HG03520 (cell line): ENCODE data around the gene CHST3.
"Not testable (repeated sequence)": the region's sequence is repeated elsewhere in the genome, so short reads cannot be mapped to it uniquely, and the experiment has no call there.

ENCODE experiments used
- ATAC-seq: cut with Tn5 transposase; IDR thresholded peaks from one replicate; pipeline ENCODE4 v1.9.1; 2021; ENCODE audit warnings: mild to moderate bottlenecking, moderate library complexity; ENCODE audit not compliant: unreplicated experiment

The CHST3 gene, protein sequence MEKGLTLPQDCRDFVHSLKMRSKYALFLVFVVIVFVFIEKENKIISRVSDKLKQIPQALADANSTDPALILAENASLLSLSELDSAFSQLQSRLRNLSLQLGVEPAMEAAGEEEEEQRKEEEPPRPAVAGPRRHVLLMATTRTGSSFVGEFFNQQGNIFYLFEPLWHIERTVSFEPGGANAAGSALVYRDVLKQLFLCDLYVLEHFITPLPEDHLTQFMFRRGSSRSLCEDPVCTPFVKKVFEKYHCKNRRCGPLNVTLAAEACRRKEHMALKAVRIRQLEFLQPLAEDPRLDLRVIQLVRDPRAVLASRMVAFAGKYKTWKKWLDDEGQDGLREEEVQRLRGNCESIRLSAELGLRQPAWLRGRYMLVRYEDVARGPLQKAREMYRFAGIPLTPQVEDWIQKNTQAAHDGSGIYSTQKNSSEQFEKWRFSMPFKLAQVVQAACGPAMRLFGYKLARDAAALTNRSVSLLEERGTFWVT

DNA sequence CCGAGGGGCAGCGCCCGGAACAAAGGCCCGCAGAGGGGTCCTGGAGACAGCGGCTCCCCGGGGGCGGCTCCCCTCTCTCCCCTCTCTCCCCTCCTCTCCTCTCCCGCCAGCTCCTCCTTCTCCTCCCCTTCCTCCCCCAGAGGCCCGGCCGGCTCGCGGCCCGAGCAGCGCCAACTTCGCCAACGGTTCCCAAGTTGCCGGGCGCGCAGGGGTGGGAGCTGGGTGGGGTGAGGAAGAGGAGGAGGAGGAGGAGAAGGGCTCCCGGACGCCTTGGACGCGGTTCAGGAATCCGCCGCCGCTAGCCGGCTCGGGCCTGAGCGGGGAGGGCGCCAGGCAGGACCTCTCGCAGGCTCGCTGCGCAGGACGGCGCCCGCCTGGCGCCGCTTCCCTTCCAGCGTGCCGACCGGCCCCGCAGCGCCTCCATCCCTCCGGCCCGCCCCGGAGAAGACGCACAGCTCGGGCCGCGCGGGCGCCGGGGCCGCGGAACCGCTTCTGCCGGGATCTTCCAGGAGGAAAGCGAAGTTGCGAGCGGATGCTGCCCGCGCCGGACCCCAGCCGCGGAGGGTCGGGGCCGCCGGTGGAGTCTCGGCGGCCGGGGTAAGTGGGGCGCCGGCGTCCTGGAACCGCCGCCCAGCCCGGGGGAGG, at the start of gene CHST3:
Gene CHST3, plus strand, starts transcription at position 298 of the 645 bp plus-strand sequence. CDS start 41,448 bp downstream, outside the sequence.
- ATAC-seq, result no peak

DNA sequence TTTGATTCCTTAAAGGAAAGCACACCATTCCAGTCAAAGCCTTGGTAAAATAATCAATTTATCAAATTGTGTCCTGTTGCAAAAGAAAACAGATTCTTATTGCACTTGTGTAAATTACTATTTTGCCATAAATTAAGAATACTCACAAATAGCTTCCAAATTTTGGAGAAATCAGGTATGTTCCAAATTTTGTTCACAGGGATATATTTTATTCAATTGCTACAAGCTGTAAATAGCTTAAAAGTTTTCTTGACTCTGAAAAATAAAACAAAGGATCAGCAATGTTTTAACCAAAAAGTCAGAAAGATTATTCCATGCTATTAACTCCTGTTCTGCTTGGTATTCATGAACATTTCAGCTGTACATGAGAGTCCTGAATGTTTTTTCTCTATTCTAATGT, 47.4 kb upstream of the CHST3 start:
- ATAC-seq, result no peak

DNA sequence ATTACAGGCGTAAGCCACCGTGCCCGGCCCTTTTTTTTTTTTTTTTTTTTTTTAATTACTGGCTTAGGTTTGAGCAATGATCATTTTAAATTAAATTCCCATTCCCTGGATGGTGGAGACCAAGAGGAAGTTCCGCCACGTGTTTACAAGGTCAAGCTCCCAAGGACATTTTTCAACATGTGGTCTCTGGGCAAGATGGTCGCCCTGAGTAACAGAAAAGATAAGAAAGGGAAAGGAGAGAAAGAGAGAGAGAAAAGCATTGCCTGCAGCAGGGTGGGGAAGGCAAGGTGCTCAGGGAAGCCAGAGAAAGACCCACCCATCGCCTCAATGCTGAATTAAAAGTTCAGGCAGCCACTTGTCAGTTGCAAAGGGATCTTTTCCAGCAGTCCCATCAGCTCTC, 45.2 kb upstream of the CHST3 start:
- no peak for ATAC-seq

DNA sequence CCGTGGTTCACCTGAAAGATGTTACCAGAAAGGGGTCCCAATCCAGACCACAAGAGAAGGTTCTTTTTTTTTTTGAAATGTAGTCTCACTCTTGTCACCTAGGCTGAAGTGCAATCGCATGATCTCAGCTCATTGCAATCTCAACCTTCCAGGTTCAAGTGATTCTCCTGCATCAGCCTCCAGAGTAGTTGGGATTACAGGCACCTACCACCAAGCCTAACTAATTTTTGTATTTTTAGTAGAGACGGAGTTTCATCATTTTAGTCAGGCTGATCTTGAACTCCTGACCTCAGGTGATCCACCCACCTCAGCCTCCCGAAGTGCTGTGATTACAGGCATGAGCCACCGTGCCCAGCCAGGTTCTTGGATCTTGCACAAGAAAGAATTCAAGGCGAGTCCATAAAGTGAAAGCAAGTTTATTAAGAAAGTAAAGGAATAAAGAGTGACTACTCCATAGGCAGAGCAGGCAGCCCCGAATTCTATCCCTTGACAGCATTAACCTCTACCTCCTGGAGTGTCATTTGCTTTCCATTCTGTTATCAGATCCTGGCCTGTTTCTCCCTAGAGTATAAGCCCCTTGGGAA, 44.1 kb upstream of the CHST3 start:
- not testable (repeated sequence) for ATAC-seq

DNA sequence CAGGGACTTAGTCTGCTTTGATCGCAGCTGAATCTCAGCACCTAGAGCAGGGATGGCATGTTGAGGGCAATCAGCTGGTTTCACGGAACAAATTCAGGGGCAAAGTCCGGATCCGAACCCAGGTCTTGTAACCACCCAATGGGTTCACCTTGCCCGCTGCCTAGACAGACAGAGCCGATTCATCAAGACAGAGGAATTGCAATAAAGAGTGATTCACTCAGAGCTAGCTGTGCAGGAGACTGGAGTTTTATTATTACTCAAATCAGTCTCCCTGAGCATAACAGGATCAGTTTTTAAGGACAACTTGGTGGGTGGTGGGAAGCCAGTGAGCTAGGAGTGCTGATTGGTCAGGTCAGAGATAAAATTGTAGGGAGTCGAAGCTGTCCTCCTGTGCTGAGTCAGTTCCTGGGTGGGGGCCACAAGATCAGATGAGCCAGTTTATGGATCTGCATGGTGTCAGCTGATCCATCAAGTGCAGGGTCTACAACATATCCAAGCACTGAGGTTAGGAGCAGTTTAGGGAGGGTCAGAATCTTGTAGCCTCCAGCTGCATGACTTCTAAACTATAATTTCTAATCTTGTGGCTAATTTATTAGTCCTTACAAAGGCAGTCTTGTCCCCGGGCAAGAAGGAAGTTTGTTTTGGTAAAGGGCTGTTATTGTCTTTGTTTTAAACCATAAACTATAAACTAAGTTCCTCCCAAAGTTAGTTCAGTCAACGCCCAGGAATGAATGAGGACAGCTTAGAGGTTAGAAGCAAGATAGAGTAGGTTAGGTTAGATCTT, 43.5 kb upstream of the CHST3 start:
- ATAC-seq, result no peak

DNA sequence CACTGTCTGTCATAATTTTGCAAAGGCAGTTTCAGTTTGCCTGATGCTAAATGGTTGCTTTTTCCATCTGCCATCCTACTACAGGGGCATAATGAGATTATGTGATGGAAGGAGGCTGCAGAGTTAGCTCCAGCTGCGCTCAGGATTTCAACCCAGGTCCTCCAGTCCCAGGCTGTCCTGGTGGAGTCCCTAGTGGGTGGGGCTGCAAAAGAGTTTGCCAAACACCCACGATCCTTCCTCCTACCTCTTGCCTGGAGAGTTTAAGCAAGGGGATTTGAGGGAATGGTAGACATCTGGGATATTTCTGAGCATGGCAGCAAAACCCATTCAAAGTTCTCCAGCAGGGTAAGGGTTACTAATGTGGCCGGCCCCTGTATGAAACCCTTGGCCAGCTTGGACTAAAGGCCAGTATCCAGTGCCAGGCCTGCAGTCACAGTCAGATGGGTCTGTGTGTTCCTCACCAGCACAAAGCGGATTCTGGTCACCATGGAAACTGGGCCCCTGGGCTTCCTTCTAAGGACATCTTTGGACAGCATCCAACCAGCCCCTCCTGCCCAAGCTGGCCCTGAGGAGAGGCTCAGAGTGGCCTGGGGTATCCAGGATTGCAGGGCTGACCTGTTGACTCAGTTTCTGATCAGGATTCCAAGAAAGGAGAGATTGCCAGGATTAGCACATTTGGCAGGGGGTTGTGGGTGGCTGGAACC, 42.7 kb upstream of the CHST3 start:
- ATAC-seq, result no peak

DNA sequence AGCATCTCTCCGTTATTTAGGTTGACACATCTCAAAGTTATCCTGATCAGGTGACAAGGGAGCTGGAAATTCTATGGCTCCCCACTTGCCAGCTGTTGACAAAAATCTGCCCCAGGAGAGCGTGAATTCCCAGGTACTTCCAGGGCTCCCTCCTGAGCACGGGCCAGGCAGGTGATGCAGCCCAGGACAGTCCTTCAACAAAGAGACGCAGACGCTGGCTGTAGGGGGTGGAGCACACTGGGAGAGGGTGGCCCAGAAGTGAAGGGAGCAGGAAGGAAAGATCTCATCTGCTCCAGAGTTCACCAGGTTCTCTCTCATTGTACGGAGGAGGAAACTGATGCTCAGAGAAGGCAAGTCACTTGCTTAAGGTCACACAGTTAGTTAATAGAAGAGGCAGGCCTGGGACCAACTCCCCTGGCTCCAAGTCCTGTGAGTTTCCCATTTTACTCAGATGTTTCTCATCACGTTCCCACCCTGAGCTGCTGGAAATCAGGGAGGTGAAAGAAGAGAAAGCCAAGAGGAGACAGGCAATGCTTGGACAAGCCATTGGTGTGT, 41.0 kb upstream of the CHST3 start:
- ATAC-seq, result no peak

DNA sequence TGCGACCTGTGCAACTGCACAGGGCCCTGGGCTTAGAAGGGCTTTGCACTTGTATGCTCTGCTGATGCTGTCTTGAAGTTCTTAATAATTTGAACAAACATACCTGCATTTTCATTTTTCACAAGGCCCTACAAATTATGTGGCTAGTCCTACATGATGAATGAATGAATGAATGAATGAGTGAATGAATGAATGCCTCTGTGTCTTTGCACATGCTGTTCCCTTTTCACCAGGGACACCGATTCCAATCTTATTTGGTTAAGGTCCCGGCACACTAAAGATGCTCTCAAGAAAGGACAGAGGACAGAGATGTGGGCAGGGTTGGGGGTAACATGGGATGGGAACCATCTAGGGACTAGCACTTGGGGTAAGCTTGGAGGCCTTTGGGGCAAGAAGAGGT, 39.4 kb upstream of the CHST3 start:
- no peak for ATAC-seq

DNA sequence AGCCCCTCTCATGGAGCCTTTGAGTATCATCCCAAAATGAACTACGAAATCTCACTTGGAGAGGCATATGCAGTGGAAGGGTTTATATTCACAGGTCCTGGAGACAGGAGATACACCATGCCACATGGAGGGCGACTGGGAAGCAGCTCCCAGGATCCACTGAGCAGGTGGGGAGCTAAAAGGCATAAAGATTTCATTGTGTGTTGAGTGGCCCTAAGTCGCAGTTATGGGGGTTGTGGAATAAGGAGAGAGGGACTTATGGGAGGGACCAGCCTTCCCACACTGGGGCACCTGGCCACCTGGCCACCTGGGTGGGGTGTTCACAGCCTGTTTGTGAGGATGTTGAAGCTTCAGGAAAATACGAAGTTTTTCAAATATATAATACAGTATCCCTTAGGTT, 37.0 kb upstream of the CHST3 start:
- ATAC-seq, result no peak

DNA sequence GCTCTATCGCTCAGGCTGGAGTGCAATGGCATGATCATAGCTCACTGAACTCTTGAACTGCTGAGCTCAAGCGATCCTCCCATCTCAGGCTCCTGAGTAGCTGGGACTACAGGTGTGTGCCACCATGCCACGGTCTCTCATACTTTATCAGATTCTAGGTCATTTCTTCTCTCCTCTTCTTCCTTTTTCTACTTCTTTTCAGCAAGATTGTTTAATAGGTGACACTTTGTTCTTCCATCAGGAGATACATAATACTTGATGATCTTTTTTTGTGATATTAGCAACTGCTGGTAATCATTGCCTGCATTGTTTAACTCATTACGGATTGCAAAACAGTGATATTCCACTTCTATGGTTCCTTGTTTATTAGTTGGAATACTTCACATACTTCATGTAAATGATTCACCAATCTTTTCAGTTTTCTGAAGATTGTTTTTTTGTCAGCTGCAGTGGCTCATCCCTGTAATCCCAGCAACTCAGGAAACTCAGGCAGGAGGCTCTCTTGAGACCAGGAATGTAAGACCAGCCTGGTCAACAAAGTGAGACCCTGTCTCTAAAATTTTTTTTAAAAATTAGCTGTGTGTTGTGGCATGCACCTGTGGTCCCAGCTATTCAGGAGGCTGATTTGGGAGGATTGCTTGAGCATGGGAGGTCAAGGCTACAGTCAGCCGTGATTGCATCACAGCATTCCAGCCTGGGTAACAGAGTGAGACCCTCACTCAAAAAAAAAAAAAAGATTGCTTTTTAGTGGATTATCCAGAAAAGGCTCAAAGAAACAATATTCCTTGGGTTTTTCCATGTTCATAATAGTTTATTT, 36.2 kb upstream of the CHST3 start:
- no peak for ATAC-seq

DNA sequence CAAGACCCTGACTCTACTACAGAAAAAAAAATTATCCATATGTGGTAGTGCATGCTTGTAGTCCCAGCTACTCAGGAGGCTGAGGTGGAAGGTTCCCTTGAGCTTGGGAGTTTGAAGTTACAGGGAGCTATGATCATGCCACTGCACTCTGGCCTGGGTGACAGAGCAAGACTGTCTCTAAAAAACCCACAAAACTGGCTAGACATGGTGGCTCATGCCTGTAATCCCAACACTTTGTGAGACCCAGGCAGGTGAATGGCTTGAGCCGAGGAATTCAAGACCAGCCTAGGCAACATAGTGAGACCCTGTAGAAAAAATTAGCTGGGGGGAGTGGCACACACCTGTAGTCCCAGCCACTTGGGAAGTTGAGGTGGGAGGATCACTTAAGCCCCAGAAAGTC, 32.9 kb upstream of the CHST3 start:
- ATAC-seq, result no peak

DNA sequence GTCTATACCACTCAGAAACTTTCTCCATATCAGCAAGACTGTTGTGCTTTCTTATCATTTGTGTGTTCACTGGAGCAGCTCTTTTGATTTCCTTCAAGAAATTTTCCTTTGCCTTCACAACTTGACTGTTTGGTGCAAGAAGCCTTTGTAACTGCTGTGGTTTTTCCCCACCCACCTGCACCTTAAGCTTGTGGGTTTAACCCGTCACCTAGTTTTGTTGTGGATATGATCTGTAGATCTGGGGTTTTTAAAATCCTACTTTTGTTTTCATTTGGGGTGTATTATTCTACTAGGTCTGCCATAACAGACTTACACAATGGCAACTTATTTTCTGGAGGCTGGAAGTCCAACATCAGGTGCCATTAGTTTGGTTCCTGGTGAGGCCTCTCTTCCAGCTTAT, 30.5 kb upstream of the CHST3 start:
- ATAC-seq, result no peak

DNA sequence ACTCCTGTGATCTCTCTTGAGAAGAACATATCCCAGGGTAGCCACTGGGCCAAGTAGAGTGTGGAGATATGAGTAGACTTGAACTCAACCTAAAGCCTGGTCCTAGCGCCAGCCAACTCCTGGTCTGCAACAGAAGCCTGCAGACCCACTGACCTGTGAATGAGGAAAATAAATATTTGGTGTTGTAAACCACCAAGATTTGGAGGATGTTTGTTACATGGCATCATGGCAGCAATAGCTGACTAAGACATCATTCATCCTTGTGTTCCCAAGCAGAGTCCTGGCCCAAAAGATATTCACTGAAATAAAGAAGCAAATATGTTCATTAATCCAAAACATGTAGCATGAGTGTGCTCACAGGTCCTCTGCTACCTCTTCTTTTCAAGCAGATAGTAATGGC, 26.0 kb upstream of the CHST3 start:
- no peak for ATAC-seq

DNA sequence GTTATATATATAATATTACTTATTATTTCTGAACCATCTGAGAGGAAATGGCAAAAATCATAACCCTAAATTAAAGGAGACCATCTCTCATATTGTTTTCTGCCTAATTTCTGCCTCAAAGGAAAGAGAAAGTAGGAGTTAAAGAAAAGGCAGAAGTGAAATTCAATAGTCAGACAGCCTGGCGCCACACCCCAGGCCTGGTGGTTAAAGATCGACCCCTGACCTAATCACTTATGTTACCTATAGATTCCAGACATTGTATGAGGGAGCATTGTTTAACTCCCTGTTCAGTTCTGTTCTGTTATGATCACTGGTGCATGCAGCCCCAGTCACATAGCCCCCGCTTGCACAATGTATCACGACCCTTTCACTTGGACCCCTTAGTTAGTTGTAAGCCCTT, 24.9 kb upstream of the CHST3 start:
- ATAC-seq, result no peak

DNA sequence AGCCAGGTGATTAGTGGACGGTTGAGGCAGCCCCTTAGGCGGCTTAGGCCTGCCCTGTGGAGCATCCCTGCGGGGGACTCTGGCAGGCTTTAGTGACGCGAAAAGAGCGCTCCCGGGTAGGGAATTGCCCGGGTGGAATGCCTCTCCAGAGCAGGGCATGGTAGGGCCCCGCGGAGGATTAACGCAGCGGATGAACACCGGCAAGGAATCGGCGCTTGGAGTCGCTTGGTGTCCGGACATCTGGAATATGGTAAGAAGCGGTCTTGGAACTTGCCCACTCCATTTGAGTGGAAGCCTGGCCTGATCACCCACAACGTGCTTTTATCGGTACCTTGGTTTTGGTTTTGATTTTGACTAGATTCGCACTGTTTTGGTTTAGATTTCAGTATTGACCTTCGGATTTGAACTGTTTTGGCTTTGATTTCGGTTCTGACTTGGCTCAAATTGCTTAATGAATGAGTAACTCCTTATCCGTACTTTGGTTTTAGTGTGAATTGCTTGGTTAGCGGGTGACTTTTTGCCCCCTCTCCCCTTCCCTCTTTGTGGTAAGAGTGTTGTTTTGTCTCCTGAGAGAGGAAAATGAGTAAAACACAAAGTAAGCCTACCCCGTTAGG, 24.2 kb upstream of the CHST3 start:
- no peak for ATAC-seq

DNA sequence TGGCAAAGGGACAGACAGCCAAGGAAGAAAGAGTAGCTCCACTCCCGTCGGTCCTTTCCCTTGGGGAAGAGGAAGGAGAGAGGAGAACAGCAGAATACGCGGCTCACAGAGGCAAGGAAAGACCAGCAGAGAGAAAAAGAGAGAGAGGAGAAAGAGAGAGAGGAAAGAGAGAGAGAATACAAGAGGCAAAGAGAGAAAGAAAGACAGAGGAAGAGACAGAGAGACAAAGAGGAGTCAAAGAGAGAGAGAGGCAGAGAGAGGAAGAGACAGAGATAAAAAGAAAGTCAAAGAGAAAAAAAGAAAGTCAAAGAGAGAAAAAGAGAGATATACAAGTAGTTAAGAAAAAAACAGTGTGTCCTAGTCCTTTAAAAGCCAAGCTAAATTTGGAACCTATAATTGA, 23.4 kb upstream of the CHST3 start:
- ATAC-seq, result no peak

DNA sequence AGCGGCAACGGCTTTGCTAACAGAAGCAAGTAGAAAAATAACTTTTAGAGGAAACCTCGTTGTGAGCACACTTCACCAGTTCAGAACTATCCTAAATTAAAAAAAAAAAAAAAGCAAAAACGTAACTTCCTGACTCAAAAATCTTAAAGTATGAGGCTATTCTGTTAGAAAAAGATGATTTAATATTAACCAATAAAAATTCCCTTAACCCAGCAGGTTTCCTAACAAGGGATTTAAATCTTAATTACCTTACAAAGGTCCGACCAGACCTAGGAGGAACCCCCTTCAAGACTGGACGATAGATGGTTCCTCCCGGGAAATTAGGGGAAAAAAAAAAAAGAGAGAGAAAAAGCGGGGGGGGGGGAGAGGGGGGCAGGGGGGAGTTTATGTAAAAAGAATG, 22.9 kb upstream of the CHST3 start:
- no peak for ATAC-seq

DNA sequence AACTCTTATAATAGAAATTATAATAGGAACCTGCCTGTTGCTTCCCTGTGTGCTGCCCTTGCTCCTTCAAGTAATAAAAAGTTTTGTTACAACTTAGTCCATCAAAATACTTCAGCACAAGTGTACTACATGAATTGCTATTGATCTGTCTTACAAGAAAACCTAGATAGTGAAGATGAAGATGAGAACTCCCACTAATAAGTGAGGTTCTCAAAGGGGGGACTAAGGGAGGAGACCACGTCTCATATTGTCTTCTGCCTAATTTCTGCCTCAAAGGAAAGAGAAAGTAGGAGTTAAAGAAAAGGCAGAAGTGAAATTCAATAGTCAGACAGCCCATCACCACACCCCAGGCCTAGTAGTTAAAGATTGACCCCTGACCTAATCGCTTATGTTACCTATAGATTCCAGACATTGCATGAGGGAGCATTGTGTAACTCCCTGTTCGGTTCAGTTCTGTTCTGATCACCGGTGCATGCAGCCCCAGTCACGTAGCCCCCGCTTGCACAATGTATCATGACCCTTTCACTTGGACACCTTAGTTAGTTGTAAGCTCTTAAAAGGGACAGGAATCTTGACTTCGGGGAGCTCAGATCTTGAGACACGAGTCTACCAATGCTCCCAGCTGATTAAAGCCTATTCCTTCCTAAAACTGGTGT, 18.2 kb upstream of the CHST3 start:
- no peak for ATAC-seq

DNA sequence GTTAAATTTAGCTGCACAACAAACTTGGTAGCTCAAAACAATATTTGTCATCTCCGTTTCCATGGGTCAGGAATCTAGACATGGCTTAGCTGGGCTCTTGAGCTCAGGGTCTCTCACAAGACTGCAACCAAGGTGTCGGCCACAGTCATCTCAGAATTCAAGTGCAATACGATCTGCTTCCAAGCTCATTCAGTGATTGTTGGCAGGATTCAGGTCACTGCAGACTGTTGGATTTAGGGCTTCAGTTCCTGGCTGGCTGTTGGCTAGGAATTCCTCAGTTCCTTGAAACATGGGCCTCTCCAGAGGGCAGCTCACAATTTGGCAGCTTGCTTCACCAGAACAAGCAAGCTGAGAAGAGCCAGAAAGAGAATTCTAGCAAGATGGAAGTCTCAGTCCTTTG, 17.5 kb upstream of the CHST3 start:
- no peak for ATAC-seq
